GM12872 (cell line): ENCODE results near the gene CSK.
A peak's percentile ranks its signal among the peaks of the same experiment; 100 is the strongest.

Experiments
- CTCF ChIP-seq: IDR thresholded peaks from 3 replicates; pipeline ENCODE4 v1.5.1; 2011; ENCODE audit warnings: low read depth, mild to moderate bottlenecking, low read length, moderate library complexity; ENCODE audit not compliant: insufficient read depth

CSK gene

GRCh38 chr15:74838746-74839525 lies 57.1 kb downstream of the CSK start:
- TF ChIP-seq CTCF: no peak

GRCh38 chr15:74839526-74840395 lies 57.9 kb downstream of the CSK start:
- peak; percentile 42 for TF ChIP-seq CTCF

- no peak for TF ChIP-seq CTCF
Measured at GRCh38 chr15:74840851-74841775, 59.2 kb downstream of the CSK start.

- TF ChIP-seq CTCF: no peak
Measured at GRCh38 chr15:74841891-74842373, 60.1 kb downstream of the CSK start.

GRCh38 chr15:74842581-74843444 lies 60.9 kb downstream of the CSK start, which contains the start of gene ULK3:
ULK3 (minus strand) TSS chr15:74843156; CDS start chr15:74843105, 51 bp downstream.
- peak; percentile 50 for TF ChIP-seq CTCF

- TF ChIP-seq CTCF: no peak
Measured at GRCh38 chr15:74843445-74843828, 61.6 kb downstream of the CSK start.
